Kidney glomerular epithelial cell (primary cell): Measurements from ENCODE around the gene ECI1.
"Not testable (repeated sequence)": the region's sequence is repeated elsewhere in the genome, so short reads cannot be mapped to it uniquely, and the experiment has no call there.

Experiments used
- DNase-seq: peaks from one replicate; lab custom pipeline; 2025; lab: John Stamatoyannopoulos, UW

The ECI1 gene

GRCh38 chr16:2252806-2253148 is 1.4 kb upstream of the ECI1 start:
- DNase-seq: no peak

DNA sequence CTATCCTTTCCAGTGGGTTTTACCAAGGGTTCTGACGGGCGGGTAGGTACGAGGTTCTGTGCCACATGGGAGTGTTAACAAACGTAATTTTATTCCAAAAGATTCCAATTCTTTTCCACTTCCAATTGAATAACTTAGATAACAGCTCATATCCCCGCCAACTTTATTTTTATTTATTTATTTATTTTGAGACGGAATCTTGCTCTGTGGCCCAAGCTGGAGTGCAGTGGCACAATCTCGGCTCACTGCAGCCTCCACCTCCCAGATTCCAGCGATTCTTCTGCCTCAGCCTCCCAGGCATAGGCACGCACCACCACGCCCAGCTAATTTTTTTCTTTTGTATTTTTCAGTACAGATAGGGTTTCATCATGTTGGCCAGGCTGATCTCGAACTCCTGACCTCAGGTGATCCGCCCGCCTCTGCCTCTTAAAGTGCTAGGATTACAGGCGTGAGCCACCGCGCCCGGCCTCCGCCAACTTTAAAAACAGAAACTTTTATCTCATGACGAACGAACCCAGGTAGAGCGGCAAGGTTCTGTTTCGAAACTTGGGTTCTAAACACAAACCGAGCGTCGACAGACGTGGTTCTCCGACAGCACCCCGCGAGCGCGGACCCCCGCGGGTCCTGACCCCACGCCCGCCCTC is 613 bp downstream of the ECI1 start:
- peak; percentile 25 for DNase-seq

GRCh38 chr16:2246301-2246885 is 5.0 kb downstream of the ECI1 start:
- no peak for DNase-seq

GRCh38 chr16:2244926-2245795 is 6.2 kb downstream of the ECI1 start:
- DNase-seq: no peak

- no peak for DNase-seq
Observed at GRCh38 chr16:2244301-2244700, 7.1 kb downstream of the ECI1 start.

- DNase-seq: no peak
Observed at GRCh38 chr16:2243781-2244180, 7.6 kb downstream of the ECI1 start.

GRCh38 chr16:2243031-2243528 is 8.3 kb downstream of the ECI1 start:
- DNase-seq: no peak

DNA sequence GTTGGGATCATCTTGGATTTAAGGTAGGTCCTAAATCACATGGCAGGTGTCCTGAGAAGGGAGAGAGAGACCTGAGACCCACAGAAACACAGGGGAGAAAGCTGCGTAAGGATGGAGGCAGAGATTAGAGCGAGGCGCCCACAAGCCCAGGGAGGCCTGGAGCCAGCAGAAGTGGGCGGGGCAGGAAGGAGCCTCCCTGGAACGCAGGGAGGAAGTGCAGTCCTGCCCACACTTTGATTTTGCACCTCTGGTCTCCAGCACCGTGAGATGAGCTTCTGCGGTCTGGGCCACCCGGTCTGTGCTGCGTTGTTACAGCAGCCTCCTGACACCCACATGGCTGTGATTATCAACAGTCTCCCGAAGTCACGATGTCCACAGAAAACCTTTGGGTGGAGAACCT is 8.8 kb downstream of the ECI1 start:
- no peak for DNase-seq

GRCh38 chr16:2240331-2240730 is 11.1 kb downstream of the ECI1 start:
- not testable (repeated sequence) for DNase-seq

GRCh38 chr16:2238838-2239675 is 12.3 kb downstream of the ECI1 start:
- DNase-seq: no peak

DNA sequence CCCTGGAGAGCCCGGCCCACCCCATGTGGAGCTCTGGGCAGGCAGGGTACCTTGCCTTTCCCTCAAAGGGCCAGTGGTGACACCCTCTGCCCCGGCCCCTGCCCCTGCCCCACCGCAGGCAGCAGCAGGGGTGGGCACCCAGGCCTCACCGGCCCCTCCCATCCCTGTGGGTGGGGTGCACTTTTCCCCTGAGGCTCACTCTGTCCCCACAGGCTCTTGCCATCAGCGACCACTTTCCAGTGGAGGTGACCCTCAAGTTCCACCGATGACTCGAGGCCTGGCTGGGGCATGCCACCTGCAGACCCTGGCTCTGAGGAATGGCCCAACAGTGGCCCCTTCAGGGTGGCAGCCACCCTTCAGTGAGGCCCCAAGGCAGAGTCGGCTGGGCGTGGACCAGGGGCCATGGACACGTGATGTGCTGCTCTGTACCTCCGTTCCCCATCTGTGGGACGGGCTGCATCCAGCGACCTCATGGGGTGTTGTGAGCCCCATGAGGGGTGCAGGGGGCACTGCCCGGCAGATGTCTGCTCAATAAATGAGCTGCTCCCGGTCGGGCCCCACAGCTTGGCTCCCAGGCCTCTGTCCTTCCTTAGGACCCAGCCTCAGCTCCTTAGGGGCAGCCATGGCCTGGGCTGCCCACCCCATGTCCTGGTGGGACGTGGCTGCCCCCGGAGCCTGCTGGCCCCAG is 13.1 kb downstream of the ECI1 start:
- no peak for DNase-seq

DNA sequence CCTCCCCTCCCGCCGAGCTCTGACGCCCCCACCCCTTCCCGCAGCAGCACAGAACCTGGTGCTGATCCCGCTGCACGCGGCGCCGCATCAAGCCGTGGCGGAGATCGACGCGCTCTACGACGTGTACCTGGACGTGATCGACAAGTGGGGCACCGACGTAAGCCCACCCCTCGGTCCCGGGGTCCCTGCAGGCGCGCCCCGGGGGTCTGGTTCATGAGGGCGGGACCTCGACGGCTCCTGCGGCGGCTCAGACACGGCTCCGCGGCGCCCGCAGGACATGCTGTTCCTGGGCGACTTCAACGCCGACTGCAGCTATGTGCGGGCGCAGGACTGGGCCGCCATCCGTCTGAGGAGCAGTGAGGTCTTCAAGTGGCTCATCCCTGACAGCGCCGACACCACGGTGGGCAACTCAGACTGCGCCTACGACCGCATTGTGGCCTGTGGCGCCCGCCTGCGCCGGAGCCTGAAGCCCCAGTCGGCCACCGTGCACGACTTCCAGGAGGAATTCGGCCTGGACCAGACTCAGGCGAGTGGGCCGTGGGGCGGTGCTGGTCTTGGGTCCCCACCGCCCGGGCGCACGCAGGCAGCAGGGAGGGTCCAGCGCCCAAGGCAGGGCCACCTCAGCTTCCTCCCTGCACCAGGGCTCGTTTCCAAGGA is 13.8 kb downstream of the ECI1 start:
- DNase-seq: no peak

DNA sequence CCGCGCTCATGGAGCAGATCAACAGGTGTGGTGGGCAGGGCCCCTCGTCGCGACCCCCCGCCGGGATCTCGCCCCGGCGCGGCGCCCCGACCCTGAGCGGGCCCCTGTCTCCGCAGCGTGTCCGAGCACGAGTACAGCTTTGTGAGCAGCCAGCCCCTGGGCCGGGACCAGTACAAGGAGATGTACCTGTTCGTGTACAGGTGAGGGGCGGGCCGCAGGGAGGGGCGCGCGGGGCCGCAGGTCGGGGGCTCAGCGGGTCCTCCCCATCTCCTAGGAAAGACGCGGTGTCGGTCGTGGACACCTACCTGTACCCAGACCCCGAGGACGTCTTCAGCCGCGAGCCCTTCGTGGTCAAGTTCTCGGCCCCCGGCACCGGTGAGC is 14.3 kb downstream of the ECI1 start:
- no peak for DNase-seq

GRCh38 chr16:2236337-2237101 is 14.9 kb downstream of the ECI1 start, which contains the start of gene DNASE1L2:
TSS of gene DNASE1L2 (plus strand) at chr16:2236444. CDS start at chr16:2236817, 373 bp downstream.
- no peak for DNase-seq

DNA sequence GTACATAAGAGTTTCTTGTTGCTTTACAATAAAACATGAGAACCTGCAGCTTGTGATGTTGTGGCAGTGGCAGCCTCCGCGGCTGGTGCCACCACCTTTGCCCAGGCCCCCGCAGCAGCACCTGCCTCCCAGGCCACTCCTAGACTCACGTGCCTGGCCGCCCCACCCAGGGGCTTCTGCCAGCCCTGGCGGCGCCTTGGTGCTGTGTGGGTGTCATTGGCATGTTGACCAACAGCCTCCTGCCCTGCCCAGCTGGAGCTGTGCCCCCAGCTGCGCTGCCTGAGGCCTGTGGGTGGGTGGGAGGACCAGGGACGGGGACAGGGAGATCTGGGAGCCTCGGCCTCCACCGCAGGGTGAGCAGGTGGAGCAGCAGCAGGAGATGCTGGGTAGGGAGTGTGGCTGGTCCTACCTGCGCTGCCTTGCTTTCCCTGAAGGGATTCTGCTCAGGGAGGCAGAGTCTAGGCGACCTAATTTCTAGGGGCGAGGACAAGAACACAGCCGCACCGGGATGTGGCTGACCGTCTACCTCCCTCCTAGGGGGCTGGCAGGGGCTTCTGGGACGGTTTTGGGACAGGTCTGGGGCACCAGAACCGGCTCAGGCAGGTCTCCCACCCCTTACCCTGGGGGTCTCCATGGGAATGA is 15.6 kb downstream of the ECI1 start:
- DNase-seq: no peak

GRCh38 chr16:2235234-2235651 is 16.1 kb downstream of the ECI1 start:
- DNase-seq: no peak

- no peak for DNase-seq
Observed at GRCh38 chr16:2234813-2235170, 16.6 kb downstream of the ECI1 start.

- no peak for DNase-seq
Observed at GRCh38 chr16:2233872-2234812, 17.2 kb downstream of the ECI1 start.
